ENCODE data around the gene DHRSX. TPM values are rescaled to one million over a fixed set of nuclear protein-coding genes. Genes with fewer than 3 reads are reported as not detected.
"Not testable (repeated sequence)": the region's sequence is repeated elsewhere in the genome, so short reads cannot be mapped to it uniquely, and the experiment has no call there.

Gene DHRSX
- total and polyA plus RNA-seq, 4 experiments from 2014 or later: 12.1 to 23.5 (median 16.5) TPM

DNA sequence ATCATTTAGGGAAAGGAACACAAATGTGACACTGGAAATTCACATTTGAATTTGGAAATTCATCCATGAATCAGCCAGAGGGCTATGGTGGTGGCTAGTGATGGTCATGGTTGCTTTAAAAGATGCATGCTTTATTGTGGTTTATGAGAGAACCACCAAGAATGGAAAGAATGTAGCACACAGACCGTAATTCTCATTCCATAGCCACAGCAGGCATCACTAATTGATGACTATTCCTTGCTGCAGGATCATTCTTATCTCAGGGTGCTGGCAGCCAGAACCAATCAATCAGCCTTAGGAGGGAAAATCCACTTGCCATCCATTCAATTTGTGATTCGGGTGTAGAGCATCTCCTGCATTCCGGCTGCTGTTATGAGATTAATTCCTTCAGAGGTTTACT is 115.6 kb downstream of the DHRSX start:
- intact Hi-C loops (cut with micrococcal nuclease): no loop called here
- H3K36me3 Mint-ChIP-seq: peaks cover 16 to 18% of the 10 kb centered on the region in 2 donors
- H3K9me3 Mint-ChIP-seq: peaks cover 0 to 4% (median 0%) of the 10 kb centered on the region in 8 donors
- no peak overlapping the region for H3K4me3 ChIP-seq (ENCODE audit: low read length in 2 of 2)
- H3K27me3 ChIP-seq (ENCODE audit: insufficient read depth, low read length): no peaks in the 10 kb centered on the region
- H3K27me3 Mint-ChIP-seq: no peaks in the 10 kb centered on the region
- POLR2A ChIA-PET (ENCODE audit: partially characterized antibody): no interaction called here
- DNase-seq: no peak
- CTCF ChIA-PET (ENCODE audit: partially characterized antibody): no interaction called here
- no peaks in the 10 kb centered on the region for H3K4me1 ChIP-seq (ENCODE audit: insufficient read depth, low read length)
- no peak overlapping the region for H3K4me3 Mint-ChIP-seq
- H3K9me3 ChIP-seq (ENCODE audit: control insufficient read depth in 1 of 2, low read length in 2 of 2): no peaks in the 10 kb centered on the region
- H3K27ac Mint-ChIP-seq: no peak overlapping the region
- no peak overlapping the region for H3K27ac ChIP-seq (ENCODE audit: low read depth, low read length)
- H3K36me3 ChIP-seq (ENCODE audit: insufficient read depth, low read length): no peaks in the 10 kb centered on the region
- H3K4me1 Mint-ChIP-seq: peaks cover 0 to 5% (median 0%) of the 10 kb centered on the region in 4 donors

DNA sequence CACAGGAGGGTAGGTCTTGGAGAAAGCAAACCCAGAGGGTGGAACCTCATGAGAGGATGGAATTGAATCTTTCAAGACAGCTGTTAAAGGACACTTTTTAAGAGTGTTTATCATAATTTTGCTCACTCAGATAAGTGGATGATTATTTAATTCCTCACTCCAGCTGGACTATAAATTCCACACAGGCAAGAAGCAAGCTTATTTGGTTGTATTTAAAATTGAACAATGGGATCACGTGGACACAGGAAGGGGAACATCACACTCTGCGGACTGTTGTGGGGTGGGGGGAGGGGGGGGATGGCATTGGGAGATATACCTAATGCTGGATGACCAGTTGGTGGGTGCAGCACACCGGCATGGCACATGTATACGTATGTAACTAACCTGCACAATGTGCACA is 116.3 kb downstream of the DHRSX start:
- H3K9me3 ChIP-seq (ENCODE audit: control insufficient read depth in 1 of 2, low read length in 2 of 2): no peaks in the 10 kb centered on the region
- intact Hi-C loops (cut with micrococcal nuclease): no loop called here
- H3K27ac ChIP-seq (ENCODE audit: low read depth, low read length): no peak overlapping the region
- peaks cover 0 to 5% (median 0%) of the 10 kb centered on the region in 4 donors for H3K4me1 Mint-ChIP-seq
- peaks cover 16 to 19% of the 10 kb centered on the region in 2 donors for H3K36me3 Mint-ChIP-seq
- no peaks in the 10 kb centered on the region for H3K27me3 ChIP-seq (ENCODE audit: insufficient read depth, low read length)
- H3K27ac Mint-ChIP-seq: no peak overlapping the region
- no peaks in the 10 kb centered on the region for H3K4me1 ChIP-seq (ENCODE audit: insufficient read depth, low read length)
- no peak overlapping the region for H3K4me3 ChIP-seq (ENCODE audit: low read length in 2 of 2)
- no peaks in the 10 kb centered on the region for H3K36me3 ChIP-seq (ENCODE audit: insufficient read depth, low read length)
- DNase-seq: no peak
- no peak overlapping the region for H3K4me3 Mint-ChIP-seq
- ChIA-PET POLR2A (ENCODE audit: partially characterized antibody) (no interaction called here), CTCF (ENCODE audit: partially characterized antibody) (no interaction called here)
- no peaks in the 10 kb centered on the region for H3K27me3 Mint-ChIP-seq
- H3K9me3 Mint-ChIP-seq: peaks cover 0 to 4% (median 0%) of the 10 kb centered on the region in 8 donors

DNA sequence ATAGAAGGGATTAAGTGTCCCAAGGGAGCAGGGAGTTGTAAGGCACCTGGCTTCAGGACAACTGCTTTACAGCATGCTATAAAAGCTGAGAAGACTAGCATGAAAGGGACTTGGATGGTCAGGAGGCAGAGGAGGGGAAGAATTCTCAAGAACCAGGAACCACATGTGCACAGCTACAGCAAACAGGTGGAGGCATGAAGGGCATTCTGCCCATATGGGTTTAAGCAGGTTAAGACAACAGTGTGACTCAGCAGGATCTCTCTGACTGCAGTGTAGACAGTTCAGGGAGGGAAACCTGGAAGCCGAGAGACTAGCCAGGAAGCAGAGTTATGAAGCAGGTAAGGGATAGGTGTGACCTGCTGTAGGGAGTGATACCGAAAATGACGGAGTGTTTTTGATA is 117.0 kb downstream of the DHRSX start:
- no peaks in the 10 kb centered on the region for H3K36me3 ChIP-seq (ENCODE audit: insufficient read depth, low read length)
- intact Hi-C loops (cut with micrococcal nuclease): no loop called here
- ChIA-PET CTCF (ENCODE audit: partially characterized antibody) (no interaction called here), POLR2A (ENCODE audit: partially characterized antibody) (no interaction called here)
- H3K4me1 ChIP-seq (ENCODE audit: insufficient read depth, low read length): no peaks in the 10 kb centered on the region
- Mint-ChIP-seq H3K27me3 (no peaks in the 10 kb centered on the region), H3K36me3 (peaks cover 15 to 18% of the 10 kb centered on the region in 2 donors), H3K4me3 (no peak overlapping the region), H3K9me3 (peaks cover 0 to 4% (median 0%) of the 10 kb centered on the region in 8 donors), H3K27ac (no peak overlapping the region), H3K4me1 (peaks cover 0 to 5% (median 0%) of the 10 kb centered on the region in 4 donors)
- H3K4me3 ChIP-seq (ENCODE audit: low read length in 2 of 2): no peak overlapping the region
- no peaks in the 10 kb centered on the region for H3K9me3 ChIP-seq (ENCODE audit: control insufficient read depth in 1 of 2, low read length in 2 of 2)
- DNase-seq: no peak
- H3K27ac ChIP-seq (ENCODE audit: low read depth, low read length): no peak overlapping the region
- H3K27me3 ChIP-seq (ENCODE audit: insufficient read depth, low read length): no peaks in the 10 kb centered on the region

DNA sequence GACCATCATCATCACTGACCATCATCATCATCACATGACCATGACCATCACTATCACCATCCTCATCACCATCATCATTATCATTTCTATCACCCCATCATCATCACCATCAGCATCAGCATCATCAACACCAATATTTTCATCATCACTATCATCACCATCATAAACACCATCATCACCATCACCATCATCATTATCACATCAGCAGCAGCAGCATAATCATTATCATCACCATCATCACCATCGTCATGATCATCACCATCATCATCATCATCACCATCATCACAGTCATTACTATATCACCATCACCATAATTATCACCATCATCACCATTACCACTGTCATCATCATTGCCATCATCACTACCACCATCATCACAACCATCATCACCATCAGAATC is 117.6 kb downstream of the DHRSX start:
- no peak for DNase-seq
- no peaks in the 10 kb centered on the region for H3K9me3 ChIP-seq (ENCODE audit: control insufficient read depth in 1 of 2, low read length in 2 of 2)
- H3K4me1 Mint-ChIP-seq: peaks cover 0 to 4% (median 0%) of the 10 kb centered on the region in 4 donors
- intact Hi-C loops (cut with micrococcal nuclease): no loop called here
- H3K27ac Mint-ChIP-seq: no peak overlapping the region
- no peaks in the 10 kb centered on the region for H3K36me3 ChIP-seq (ENCODE audit: insufficient read depth, low read length)
- no peaks in the 10 kb centered on the region for H3K27me3 Mint-ChIP-seq
- H3K9me3 Mint-ChIP-seq: peaks cover 0 to 4% (median 0%) of the 10 kb centered on the region in 8 donors
- H3K4me3 Mint-ChIP-seq: no peak overlapping the region
- H3K36me3 Mint-ChIP-seq: peaks cover 9 to 15% of the 10 kb centered on the region in 2 donors
- no peaks in the 10 kb centered on the region for H3K4me1 ChIP-seq (ENCODE audit: insufficient read depth, low read length)
- H3K27me3 ChIP-seq (ENCODE audit: insufficient read depth, low read length): no peaks in the 10 kb centered on the region
- POLR2A ChIA-PET (ENCODE audit: partially characterized antibody): no interaction called here
- H3K27ac ChIP-seq (ENCODE audit: low read depth, low read length): no peak overlapping the region
- CTCF ChIA-PET (ENCODE audit: partially characterized antibody): no interaction called here
- H3K4me3 ChIP-seq (ENCODE audit: low read length in 2 of 2): no peak overlapping the region

DNA sequence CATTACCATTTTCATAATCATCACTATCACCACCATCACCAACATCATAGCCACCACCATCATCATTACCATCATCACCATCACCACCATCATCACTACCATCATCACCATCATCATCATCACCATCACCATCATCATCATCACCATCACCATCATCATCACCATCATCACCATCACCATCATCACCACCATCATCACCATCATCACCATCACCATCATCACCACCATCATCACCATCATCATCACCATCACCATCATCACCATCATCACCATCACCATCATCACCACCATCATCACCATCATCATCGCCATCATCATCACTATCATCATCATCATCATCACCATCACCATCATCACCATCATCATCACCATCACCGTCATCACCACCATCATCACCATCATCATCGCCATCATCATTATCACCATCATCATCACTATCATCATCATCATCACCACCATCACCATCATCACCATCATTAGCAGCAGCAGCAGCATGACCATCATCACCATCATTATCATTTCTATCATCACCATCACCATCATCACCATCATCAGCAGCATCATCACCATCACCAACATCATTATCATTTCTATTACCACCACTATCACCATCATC is 118.2 kb downstream of the DHRSX start:
- not testable (repeated sequence) for H3K27ac Mint-ChIP-seq

DNA sequence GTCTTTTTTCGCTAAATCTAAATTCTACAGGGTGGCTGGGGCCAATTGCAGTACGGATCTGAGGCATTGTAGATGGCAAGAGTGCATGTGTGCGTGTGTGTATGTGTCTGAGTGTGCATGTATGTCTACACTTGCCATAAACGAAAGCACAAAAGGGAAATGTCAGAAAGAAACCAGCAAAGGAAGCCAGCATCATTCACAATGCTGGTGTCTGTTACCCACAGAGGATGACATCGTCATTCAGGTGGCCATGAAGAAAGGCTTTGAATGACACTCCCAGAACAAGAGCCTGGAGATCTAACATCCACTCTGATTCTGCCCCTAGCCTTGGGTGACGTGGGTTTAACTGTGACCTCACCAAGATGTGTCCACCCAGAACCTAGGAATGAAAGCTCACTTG is 124.6 kb downstream of the DHRSX start:
- H3K9me3 Mint-ChIP-seq: peaks cover 0 to 4% (median 0%) of the 10 kb centered on the region in 8 donors
- no peaks in the 10 kb centered on the region for H3K27me3 Mint-ChIP-seq
- no peak overlapping the region for H3K27ac ChIP-seq (ENCODE audit: low read depth, low read length)
- CTCF ChIA-PET (ENCODE audit: partially characterized antibody): no interaction called here
- no peaks in the 10 kb centered on the region for H3K36me3 ChIP-seq (ENCODE audit: insufficient read depth, low read length)
- H3K4me1 ChIP-seq (ENCODE audit: insufficient read depth, low read length): peaks cover 11% of the 10 kb centered on the region
- DNase-seq: no peak
- POLR2A ChIA-PET (ENCODE audit: partially characterized antibody): no interaction called here
- peak overlapping the region in 1 of 2 donors; percentile 6 for H3K4me3 ChIP-seq (ENCODE audit: low read length in 2 of 2)
- peaks cover 24 to 50% of the 10 kb centered on the region in 2 donors for H3K36me3 Mint-ChIP-seq
- intact Hi-C loops (cut with micrococcal nuclease): no loop called here
- peaks cover 12 to 27% (median 14%) of the 10 kb centered on the region in 4 donors for H3K4me1 Mint-ChIP-seq
- H3K27ac Mint-ChIP-seq: no peak overlapping the region
- H3K9me3 ChIP-seq (ENCODE audit: control insufficient read depth in 1 of 2, low read length in 2 of 2): no peaks in the 10 kb centered on the region
- H3K27me3 ChIP-seq (ENCODE audit: insufficient read depth, low read length): no peaks in the 10 kb centered on the region
- H3K4me3 Mint-ChIP-seq: no peak overlapping the region

More for the DNA sequence above, 118.2 kb downstream of the DHRSX start:
- H3K9me3 ChIP-seq (ENCODE audit: control insufficient read depth in 1 of 2, low read length in 2 of 2); H3K9me3 Mint-ChIP-seq; H3K4me1 ChIP-seq (ENCODE audit: insufficient read depth, low read length); H3K27me3 Mint-ChIP-seq; intact Hi-C loops (cut with micrococcal nuclease); CTCF ChIA-PET (ENCODE audit: partially characterized antibody); H3K4me3 ChIP-seq (ENCODE audit: low read length in 2 of 2); DNase-seq; H3K36me3 ChIP-seq (ENCODE audit: insufficient read depth, low read length); H3K4me3 Mint-ChIP-seq; H3K27ac ChIP-seq (ENCODE audit: low read depth, low read length); H3K27me3 ChIP-seq (ENCODE audit: insufficient read depth, low read length); H3K4me1 Mint-ChIP-seq; POLR2A ChIA-PET (ENCODE audit: partially characterized antibody): not testable (repeated sequence)
- peaks cover 9 to 19% of the 10 kb centered on the region in 2 donors for H3K36me3 Mint-ChIP-seq

DNA sequence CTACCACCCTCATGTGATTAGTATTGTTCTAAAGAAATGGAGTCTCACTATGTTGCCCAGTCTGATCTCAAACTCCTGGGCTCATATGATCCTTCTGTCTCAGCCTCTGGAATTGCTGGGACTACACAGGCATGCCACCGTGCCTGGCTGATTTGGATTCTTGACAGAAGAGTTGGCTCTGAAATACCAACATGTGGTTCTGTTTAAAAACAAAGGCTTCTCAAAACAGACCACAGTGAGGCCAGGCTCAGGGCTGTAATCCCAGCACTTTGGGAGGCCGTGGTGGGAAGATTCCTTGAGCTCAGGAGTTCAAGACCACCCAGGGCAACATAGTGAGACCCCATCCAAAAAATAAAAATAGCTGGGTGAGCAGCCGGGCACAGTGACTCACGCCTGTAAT is 126.7 kb downstream of the DHRSX start:
- intact Hi-C loops (cut with micrococcal nuclease): no loop called here
- ChIA-PET POLR2A (ENCODE audit: partially characterized antibody) (no interaction called here), CTCF (ENCODE audit: partially characterized antibody) (no interaction called here)
- Histone ChIP-seq H3K27me3 (ENCODE audit: insufficient read depth, low read length) (no peaks in the 10 kb centered on the region), H3K4me1 (ENCODE audit: insufficient read depth, low read length) (peaks cover 11% of the 10 kb centered on the region), H3K36me3 (ENCODE audit: insufficient read depth, low read length) (no peaks in the 10 kb centered on the region), H3K9me3 (ENCODE audit: control insufficient read depth in 1 of 2, low read length in 2 of 2) (no peaks in the 10 kb centered on the region), H3K4me3 (ENCODE audit: low read length in 2 of 2) (no peak overlapping the region), H3K27ac (ENCODE audit: low read depth, low read length) (no peak overlapping the region)
- peaks cover 12 to 32% (median 13%) of the 10 kb centered on the region in 4 donors for H3K4me1 Mint-ChIP-seq
- H3K36me3 Mint-ChIP-seq: peaks cover 29 to 51% of the 10 kb centered on the region in 2 donors
- no peak overlapping the region for H3K4me3 Mint-ChIP-seq
- H3K9me3 Mint-ChIP-seq: no peaks in the 10 kb centered on the region
- peak overlapping the region in 4 of 7 donors; percentile 64 to 77 (median 70) for H3K27ac Mint-ChIP-seq
- no peaks in the 10 kb centered on the region for H3K27me3 Mint-ChIP-seq
- DNase-seq: no peak

Data from CD4-positive, alpha-beta memory T cell (primary cell).